Mesothelial cell of epicardium (in vitro differentiated cells): ENCODE data around the gene HERC4. TPM values are rescaled to one million over a fixed set of nuclear protein-coding genes. Genes with fewer than 3 reads are reported as not detected.

Experiments
- DNase-seq, 2 experiments: peaks; one replicate each; pipeline ENCODE4 v3.0.0; 2021; ENCODE audit warnings: low spot score in 2 of 2; ENCODE audit not compliant: unreplicated experiment in 2 of 2
- H3K27ac Mint-ChIP-seq: 2 replicates; pipeline ENCODE4 v1.8.0; 2021; ENCODE audit warnings: mixed read lengths
- H3K27me3 Mint-ChIP-seq: 2 replicates; pipeline ENCODE4 v1.8.0; 2021; ENCODE audit warnings: low read depth, mixed read lengths
- H3K36me3 Mint-ChIP-seq: 2 replicates; pipeline ENCODE4 v1.8.0; 2021; ENCODE audit warnings: mixed read lengths
- H3K4me1 Mint-ChIP-seq: 2 replicates; pipeline ENCODE4 v1.8.0; 2021; ENCODE audit warnings: mixed read lengths
- H3K4me3 Mint-ChIP-seq: 2 replicates; pipeline ENCODE4 v1.8.0; 2021; ENCODE audit warnings: mild to moderate bottlenecking, moderate library complexity, mixed read lengths
- H3K9me3 Mint-ChIP-seq: 2 replicates; pipeline ENCODE4 v1.8.0; 2021; ENCODE audit warnings: mixed read lengths
- CTCF ChIP-seq: fragments of 200-600 bp; sonication (generic); IDR thresholded peaks from one replicate; pipeline ENCODE4 v1.5.0; 2021; ENCODE audit warnings: antibody characterized with exemption; ENCODE audit not compliant: unreplicated experiment
- total RNA-seq: library from RNA; stranded (reverse); gene quantifications from 3 replicates; pipeline ENCODE4 v1.2.1, GENCODE V29; 2021

The HERC4 gene
- total RNA-seq, 1 donor from 2014 or later = 56.2 TPM

- H3K9me3 Mint-ChIP-seq = no peaks in the 10 kb centered on the region
- H3K27ac Mint-ChIP-seq = no peak overlapping the region
- no peak for DNase-seq
- H3K4me3 Mint-ChIP-seq = no peak overlapping the region
- no peaks in the 10 kb centered on the region for H3K36me3 Mint-ChIP-seq
- no peak for TF ChIP-seq CTCF
- no peaks in the 10 kb centered on the region for H3K27me3 Mint-ChIP-seq
- H3K4me1 Mint-ChIP-seq = peaks cover 5% of the 10 kb centered on the region
Measured at GRCh38 chr10:68101066-68101465, 26.0 kb upstream of the HERC4 start.

- H3K4me1 Mint-ChIP-seq = no peaks in the 10 kb centered on the region
Measured at GRCh38 chr10:68099736-68100135, 24.7 kb upstream of the HERC4 start.

GRCh38 chr10:68096913-68097516 is 21.9 kb upstream of the HERC4 start:
- no peak overlapping the region for H3K27ac Mint-ChIP-seq
- no peak for TF ChIP-seq CTCF

More at GRCh38 chr10:68099736-68100135, 24.7 kb upstream of the HERC4 start:
- no peaks in the 10 kb centered on the region for H3K36me3 Mint-ChIP-seq
- no peaks in the 10 kb centered on the region for H3K9me3 Mint-ChIP-seq
- H3K27me3 Mint-ChIP-seq = no peaks in the 10 kb centered on the region
- H3K27ac Mint-ChIP-seq = no peak overlapping the region
- H3K4me3 Mint-ChIP-seq = no peak overlapping the region
- TF ChIP-seq CTCF = no peak
- no peak for DNase-seq

GRCh38 chr10:68095153-68095552 is 20.1 kb upstream of the HERC4 start:
- no peak for TF ChIP-seq CTCF
- Mint-ChIP-seq H3K4me3 (no peak overlapping the region), H3K27me3 (no peaks in the 10 kb centered on the region), H3K27ac (no peak overlapping the region), H3K9me3 (no peaks in the 10 kb centered on the region), H3K4me1 (no peaks in the 10 kb centered on the region), H3K36me3 (no peaks in the 10 kb centered on the region)
- no peak for DNase-seq

More at GRCh38 chr10:68096913-68097516, 21.9 kb upstream of the HERC4 start:
- DNase-seq = no peak
- Mint-ChIP-seq H3K9me3 (no peaks in the 10 kb centered on the region), H3K36me3 (no peaks in the 10 kb centered on the region), H3K27me3 (no peaks in the 10 kb centered on the region), H3K4me3 (no peak overlapping the region), H3K4me1 (no peaks in the 10 kb centered on the region)

GRCh38 chr10:68092512-68092911 is 17.4 kb upstream of the HERC4 start:
- H3K36me3 Mint-ChIP-seq = no peaks in the 10 kb centered on the region

More at GRCh38 chr10:68092512-68092911, 17.4 kb upstream of the HERC4 start:
- DNase-seq = no peak
- H3K27ac Mint-ChIP-seq = no peak overlapping the region
- H3K9me3 Mint-ChIP-seq = no peaks in the 10 kb centered on the region
- H3K4me1 Mint-ChIP-seq = peaks cover 3% of the 10 kb centered on the region
- H3K27me3 Mint-ChIP-seq = peaks cover 4% of the 10 kb centered on the region
- no peak overlapping the region for H3K4me3 Mint-ChIP-seq
- no peak for TF ChIP-seq CTCF
